CD4-positive, alpha-beta T cell treated with Interleukin-6 for 4 hours (primary cell): ENCODE data around the gene CCDC14.
"Not testable (repeated sequence)": the region's sequence is repeated elsewhere in the genome, so short reads cannot be mapped to it uniquely, and the experiment has no call there.

Experiments used
- DNase-seq: peaks from one replicate; pipeline ENCODE4 v3.0.0-alpha.2; 2020; ENCODE audit warnings: mixed read lengths

The CCDC14 gene

GRCh38 chr3:123899300-123899865 is 61.6 kb downstream of the CCDC14 start:
- no peak for DNase-seq

GRCh38 chr3:123893012-123893411 is 68.0 kb downstream of the CCDC14 start:
- DNase-seq: no peak

GRCh38 chr3:123892195-123892594 is 68.8 kb downstream of the CCDC14 start:
- DNase-seq: no peak

- not testable (repeated sequence) for DNase-seq
Observed at GRCh38 chr3:123890991-123891390, 70.0 kb downstream of the CCDC14 start.

GRCh38 chr3:123890162-123890561 is 70.9 kb downstream of the CCDC14 start:
- DNase-seq: not testable (repeated sequence)

- DNase-seq: no peak
Observed at GRCh38 chr3:123884993-123885392, 76.0 kb downstream of the CCDC14 start.

GRCh38 chr3:123884203-123884831 is 76.7 kb downstream of the CCDC14 start, which contains the start of gene MYLK:
TSS of gene MYLK (minus strand) at chr3:123884332. CDS start at chr3:123793841, 90,491 bp downstream.
- peak; percentile 3 for DNase-seq

GRCh38 chr3:123883701-123884202 is 77.3 kb downstream of the CCDC14 start:
- DNase-seq: no peak

GRCh38 chr3:123883111-123883510 is 77.9 kb downstream of the CCDC14 start:
- no peak for DNase-seq

GRCh38 chr3:123881771-123882170 is 79.3 kb downstream of the CCDC14 start:
- no peak for DNase-seq

- no peak for DNase-seq
Observed at GRCh38 chr3:123880998-123881561, 79.9 kb downstream of the CCDC14 start.

GRCh38 chr3:123878807-123879206 is 82.2 kb downstream of the CCDC14 start:
- no peak for DNase-seq

GRCh38 chr3:123877965-123878364 is 83.1 kb downstream of the CCDC14 start:
- no peak for DNase-seq

GRCh38 chr3:123877466-123877865 is 83.6 kb downstream of the CCDC14 start:
- no peak for DNase-seq

- DNase-seq: no peak
Observed at GRCh38 chr3:123876858-123877257, 84.2 kb downstream of the CCDC14 start.

GRCh38 chr3:123872621-123873020 is 88.4 kb downstream of the CCDC14 start:
- no peak for DNase-seq

GRCh38 chr3:123871946-123872345 is 89.1 kb downstream of the CCDC14 start:
- no peak for DNase-seq

GRCh38 chr3:123870033-123870432 is 91.0 kb downstream of the CCDC14 start:
- DNase-seq: no peak

GRCh38 chr3:123869165-123869564 is 91.9 kb downstream of the CCDC14 start:
- DNase-seq: no peak

- DNase-seq: no peak
Observed at GRCh38 chr3:123864706-123865105, 96.3 kb downstream of the CCDC14 start.
